Posterior cingulate gyrus (tissue), 11 donors: ENCODE results near the gene COL11A1.
"Not testable (repeated sequence)": the region's sequence is repeated elsewhere in the genome, so short reads cannot be mapped to it uniquely, and the experiment has no call there.

Experiments used
- DNase-seq, 10 donors: peaks; one replicate each; pipeline versions ENCODE4 v3.0.0 to v3.0.0-alpha.2; 2020 to 2021; ENCODE audit warnings: mixed read lengths in 3 of 10
- intact Hi-C: fragments of 100-400 bp; cut with DNase I; formaldehyde crosslinking; loops from one replicate; pipeline ENCODE4 v1.15.1; 2023

Gene COL11A1

GRCh38 chr1:103108376-103109150 is at the start of gene COL11A1:
COL11A1 (minus strand) TSS chr1:103108522; CDS start chr1:103108178, 344 bp downstream.
- intact Hi-C loops, result no loop called here
- peak; percentile 17 to 85 (median 40) for DNase-seq

- intact Hi-C loops, result no loop called here
- DNase-seq, result no peak
Measured at GRCh38 chr1:103156966-103157365, 48.6 kb upstream of the COL11A1 start.

- intact Hi-C loops, result no loop called here
- DNase-seq, result no peak
Measured at GRCh38 chr1:103146166-103146565, 37.8 kb upstream of the COL11A1 start.

GRCh38 chr1:103145449-103145848 is 37.1 kb upstream of the COL11A1 start:
- no peak for DNase-seq
- intact Hi-C loops, result no loop called here

GRCh38 chr1:103144681-103145080 is 36.4 kb upstream of the COL11A1 start:
- intact Hi-C loops, result no loop called here
- DNase-seq, result no peak

GRCh38 chr1:103142461-103142860 is 34.1 kb upstream of the COL11A1 start:
- no peak for DNase-seq
- intact Hi-C loops, result no loop called here

GRCh38 chr1:103129796-103130195 is 21.5 kb upstream of the COL11A1 start:
- intact Hi-C loops, result no loop called here
- DNase-seq, result no peak

GRCh38 chr1:103129255-103129654 is 20.9 kb upstream of the COL11A1 start:
- DNase-seq, result no peak
- intact Hi-C loops, result no loop called here

GRCh38 chr1:103128256-103128655 is 19.9 kb upstream of the COL11A1 start:
- DNase-seq, intact Hi-C loops: not testable (repeated sequence)

GRCh38 chr1:103125219-103125618 is 16.9 kb upstream of the COL11A1 start:
- intact Hi-C loops, result no loop called here
- DNase-seq, result no peak

GRCh38 chr1:103122983-103123720 is 14.8 kb upstream of the COL11A1 start:
- intact Hi-C loops, result no loop called here
- DNase-seq, result no peak

- no peak for DNase-seq
- intact Hi-C loops, result no loop called here
Measured at GRCh38 chr1:103120981-103121380, 12.7 kb upstream of the COL11A1 start.

GRCh38 chr1:103112546-103112945 is 4.2 kb upstream of the COL11A1 start:
- intact Hi-C loops, result no loop called here
- no peak for DNase-seq

GRCh38 chr1:103111926-103112325 is 3.6 kb upstream of the COL11A1 start:
- intact Hi-C loops, result no loop called here
- DNase-seq, result no peak

- intact Hi-C loops, result loop anchor here (1.0 kb wide), 1 partner anchor 33 kb away; no protein-coding TSS in a partner anchor
- DNase-seq, result no peak
Measured at GRCh38 chr1:103110701-103111100, 2.4 kb upstream of the COL11A1 start.

GRCh38 chr1:103109311-103109920 is 1.1 kb upstream of the COL11A1 start:
- peak in 5 of 10 donors; percentile 11 to 77 (median 64) for DNase-seq
- intact Hi-C loops, result no loop called here

- intact Hi-C loops, result loop anchor here (2.0 kb wide), 2 partner anchors 353 to 407 kb away; no protein-coding TSS in a partner anchor
- peak in 3 of 10 donors; percentile 12 to 38 (median 31) for DNase-seq
Measured at GRCh38 chr1:103107741-103108375, 464 bp downstream of the COL11A1 start.

- intact Hi-C loops, result loop anchor here (2.0 kb wide), 2 partner anchors 354 to 408 kb away; no protein-coding TSS in a partner anchor
- DNase-seq, result peak in 8 of 10 donors; percentile 13 to 82 (median 23)
Measured at GRCh38 chr1:103106426-103107341, 1.6 kb downstream of the COL11A1 start.

GRCh38 chr1:103101399-103101798 is 6.9 kb downstream of the COL11A1 start:
- no peak for DNase-seq
- intact Hi-C loops, result no loop called here

GRCh38 chr1:103089221-103089620 is 19.1 kb downstream of the COL11A1 start:
- intact Hi-C loops, result no loop called here
- DNase-seq, result no peak
